GM12801 (cell line): Measurements from ENCODE around the gene DCAF8L2.

Experiments used
- CTCF ChIP-seq: IDR thresholded peaks from one replicate; pipeline ENCODE4 v1.5.1; 2011; ENCODE audit warnings: control low read depth; ENCODE audit not compliant: insufficient read length; ENCODE audit errors: extremely low read depth

Gene DCAF8L2

DNA sequence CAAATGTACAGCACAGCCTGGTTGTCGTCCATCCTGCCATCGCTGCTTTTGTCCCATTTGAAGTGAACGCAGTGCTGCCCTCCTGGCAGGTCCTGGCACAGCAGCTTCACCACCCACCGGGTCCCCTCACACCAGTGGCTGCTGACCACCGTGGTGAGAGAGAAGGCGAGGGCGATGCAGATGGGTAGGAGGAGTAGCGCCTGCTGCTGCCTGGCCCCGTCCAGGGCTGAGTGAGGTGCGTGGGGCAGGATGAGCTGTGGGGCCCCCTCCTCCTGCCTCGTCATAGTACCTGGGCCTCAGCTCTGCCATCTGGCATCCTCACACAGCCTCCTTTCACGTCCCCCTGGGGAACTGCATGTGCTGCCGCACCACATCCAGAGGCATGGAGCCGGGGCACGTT lies 1.8 kb downstream of the DCAF8L2 start:
- TF ChIP-seq CTCF: no peak

- TF ChIP-seq CTCF: no peak
Observed at GRCh38 chrX:27597508-27597907, 7.4 kb downstream of the DCAF8L2 start.

DNA sequence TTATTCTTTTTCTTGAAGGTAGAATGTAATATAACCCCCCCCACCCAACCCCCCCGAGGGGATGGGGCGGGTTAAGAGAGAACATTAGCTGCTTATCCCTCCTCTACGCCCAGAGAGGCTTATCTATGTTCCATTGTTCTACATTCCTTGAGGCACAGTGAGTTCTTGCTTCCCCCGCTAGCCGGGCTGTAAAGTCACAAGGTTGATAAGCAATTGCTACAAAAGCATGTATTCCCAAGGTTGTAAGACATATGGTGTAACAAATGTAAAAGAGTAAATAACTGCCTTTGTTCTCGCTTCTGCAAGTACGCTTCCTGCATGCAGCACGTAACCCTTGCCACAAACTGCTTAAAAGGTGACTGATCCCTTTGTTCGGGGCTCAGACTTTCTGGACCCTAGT lies 8.2 kb downstream of the DCAF8L2 start:
- TF ChIP-seq CTCF: no peak

DNA sequence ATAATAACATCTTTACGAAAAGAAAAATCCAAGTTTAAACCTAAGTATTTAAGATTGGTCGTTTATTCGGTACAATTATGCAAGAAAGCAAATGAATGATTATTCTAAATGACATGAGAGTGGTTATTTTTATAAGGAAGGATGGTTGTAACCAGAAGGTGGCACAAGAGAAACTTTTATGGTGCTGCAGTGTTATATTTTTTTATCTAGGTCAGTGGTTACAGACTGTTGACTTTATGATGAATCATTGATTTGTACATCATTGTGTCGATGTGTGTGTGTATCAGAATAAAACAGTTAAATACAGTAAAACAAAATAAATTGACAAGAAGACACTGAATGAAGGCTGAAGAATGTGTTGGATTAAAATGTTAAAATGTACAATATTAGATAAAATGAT lies 9.8 kb downstream of the DCAF8L2 start:
- no peak for TF ChIP-seq CTCF

- TF ChIP-seq CTCF: no peak
Observed at GRCh38 chrX:27600686-27601085, 10.5 kb downstream of the DCAF8L2 start.

DNA sequence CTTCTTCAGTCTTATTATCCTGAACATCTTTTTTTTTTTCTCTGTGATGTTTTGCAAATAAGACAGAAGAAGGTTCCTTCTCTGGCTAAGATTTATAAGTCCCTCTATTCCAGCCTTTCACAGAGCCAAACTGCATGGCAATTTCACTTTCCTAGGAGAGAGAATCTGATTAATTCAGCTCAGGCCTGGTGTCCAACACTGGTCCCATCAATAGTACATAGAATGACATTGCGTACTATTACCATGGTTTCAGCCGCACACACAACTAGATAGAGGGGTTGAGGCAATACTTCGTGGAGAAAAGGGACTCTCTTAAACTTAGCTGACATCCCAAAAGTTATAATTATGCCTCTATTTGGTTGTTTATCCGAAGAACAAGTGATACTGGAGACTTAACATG lies 18.5 kb downstream of the DCAF8L2 start:
- no peak for TF ChIP-seq CTCF

- TF ChIP-seq CTCF: no peak
Observed at GRCh38 chrX:27619459-27619858, 29.3 kb downstream of the DCAF8L2 start.

GRCh38 chrX:27619975-27620374 lies 29.8 kb downstream of the DCAF8L2 start:
- no peak for TF ChIP-seq CTCF
